Nephron progenitor cell (in vitro differentiated cells): Measurements from ENCODE around the gene TIAM1.
"Not testable (repeated sequence)": the region's sequence is repeated elsewhere in the genome, so short reads cannot be mapped to it uniquely, and the experiment has no call there.

ENCODE experiments used
- DNase-seq: peaks from one replicate; pipeline ENCODE4 v3.0.0; 2021
- H3K27ac Mint-ChIP-seq: 2 replicates; pipeline ENCODE4 v1.8.0; 2021; ENCODE audit warnings: mild to moderate bottlenecking, moderate library complexity, mixed read lengths
- H3K27me3 Mint-ChIP-seq: 2 replicates; pipeline ENCODE4 v1.8.0; 2021; ENCODE audit warnings: mild to moderate bottlenecking, low read depth, mixed read lengths; ENCODE audit not compliant: poor library complexity
- H3K36me3 Mint-ChIP-seq: 2 replicates; pipeline ENCODE4 v1.8.0; 2021; ENCODE audit warnings: low read depth, mixed read lengths
- H3K4me1 Mint-ChIP-seq: 2 replicates; pipeline ENCODE4 v1.8.0; 2021; ENCODE audit warnings: mixed read lengths
- H3K4me3 Mint-ChIP-seq: 2 replicates; pipeline ENCODE4 v1.8.0; 2021; ENCODE audit warnings: mild to moderate bottlenecking, moderate library complexity, mixed read lengths
- H3K9me3 Mint-ChIP-seq: 2 replicates; pipeline ENCODE4 v1.8.0; 2021; ENCODE audit warnings: mild to moderate bottlenecking, moderate library complexity, mixed read lengths
- CTCF ChIP-seq: fragments of 200-600 bp; sonication (generic); IDR thresholded peaks from 2 replicates; pipeline ENCODE4 v1.5.0; 2021; ENCODE audit warnings: antibody characterized with exemption

Gene TIAM1

GRCh38 chr21:31233711-31234110 is 110.3 kb downstream of the TIAM1 start:
- no peak overlapping the region for H3K27ac Mint-ChIP-seq
- H3K4me1 Mint-ChIP-seq, result peaks cover 6% of the 10 kb centered on the region
- H3K36me3 Mint-ChIP-seq, result peaks cover 89% of the 10 kb centered on the region
- DNase-seq, result no peak
- TF ChIP-seq CTCF, result no peak
- no peak overlapping the region for H3K4me3 Mint-ChIP-seq
- H3K27me3 Mint-ChIP-seq, result no peaks in the 10 kb centered on the region
- peaks cover 4% of the 10 kb centered on the region for H3K9me3 Mint-ChIP-seq

- Mint-ChIP-seq H3K36me3 (peaks cover 86% of the 10 kb centered on the region), H3K27me3 (no peaks in the 10 kb centered on the region), H3K9me3 (peaks cover 4% of the 10 kb centered on the region), H3K4me1 (peaks cover 6% of the 10 kb centered on the region), H3K27ac (no peak overlapping the region), H3K4me3 (no peak overlapping the region)
- no peak for TF ChIP-seq CTCF
- DNase-seq, result no peak
These were observed 111.7 kb downstream of the TIAM1 start for GRCh38 chr21:31232344-31232743.

- no peak for DNase-seq
- Mint-ChIP-seq H3K4me1 (peaks cover 6% of the 10 kb centered on the region), H3K27ac (peak overlapping the region; percentile 59), H3K9me3 (peaks cover 4% of the 10 kb centered on the region), H3K27me3 (no peaks in the 10 kb centered on the region), H3K4me3 (no peak overlapping the region), H3K36me3 (peaks cover 81% of the 10 kb centered on the region)
- no peak for TF ChIP-seq CTCF
These were observed 113.1 kb downstream of the TIAM1 start for GRCh38 chr21:31230937-31231336.

- DNase-seq, H3K4me3 Mint-ChIP-seq, H3K27me3 Mint-ChIP-seq, H3K9me3 Mint-ChIP-seq, H3K4me1 Mint-ChIP-seq: not testable (repeated sequence)
- Mint-ChIP-seq H3K36me3 (peaks cover 78% of the 10 kb centered on the region), H3K27ac (peak overlapping the region; percentile 46)
These were observed 115.3 kb downstream of the TIAM1 start for GRCh38 chr21:31228723-31229122.

- H3K36me3 Mint-ChIP-seq, result peaks cover 70% of the 10 kb centered on the region
- no peak overlapping the region for H3K4me3 Mint-ChIP-seq
- H3K27ac Mint-ChIP-seq, result peak overlapping the region; percentile 7
- H3K9me3 Mint-ChIP-seq, result no peaks in the 10 kb centered on the region
- H3K4me1 Mint-ChIP-seq, result peaks cover 24% of the 10 kb centered on the region
- H3K27me3 Mint-ChIP-seq, result no peaks in the 10 kb centered on the region
- DNase-seq, result no peak
- no peak for TF ChIP-seq CTCF
These were observed 118.3 kb downstream of the TIAM1 start for GRCh38 chr21:31225713-31226112.

GRCh38 chr21:31222142-31222541 is 121.9 kb downstream of the TIAM1 start:
- DNase-seq, result no peak
- no peaks in the 10 kb centered on the region for H3K27me3 Mint-ChIP-seq
- H3K36me3 Mint-ChIP-seq, result peaks cover 45% of the 10 kb centered on the region
- peak overlapping the region; percentile 64 for H3K27ac Mint-ChIP-seq
- TF ChIP-seq CTCF, result no peak
- no peaks in the 10 kb centered on the region for H3K9me3 Mint-ChIP-seq
- H3K4me1 Mint-ChIP-seq, result peaks cover 59% of the 10 kb centered on the region
- peak overlapping the region; percentile 39 for H3K4me3 Mint-ChIP-seq
